Neural cell (in vitro differentiated cells): ENCODE results near the gene SMG9. TPM values are rescaled to one million over a fixed set of nuclear protein-coding genes. Genes with fewer than 3 reads are reported as not detected.

Source experiments
- H2AFZ ChIP-seq: fragments of 200-600, 300-800 bp; sonication (generic), shearing (Covaris generic); 2 replicates; pipeline ENCODE4 v1.6.0; 2014; ENCODE audit warnings: low read depth, mild to moderate bottlenecking, antibody characterized with exemption, low read length, moderate library complexity
- H3F3A ChIP-seq: fragments of 200-600 bp; shearing (Covaris generic); 2 replicates; pipeline ENCODE4 v1.6.1; 2016; ENCODE audit warnings: mild to moderate bottlenecking, moderate library complexity, mixed read lengths, antibody characterized with exemption, low read length; ENCODE audit not compliant: insufficient read depth, poor library complexity, severe bottlenecking
- H3K27ac ChIP-seq: fragments of 200-600, 300-800 bp; sonication (generic), shearing (Covaris generic); 2 replicates; pipeline ENCODE4 v1.5.1; 2014; ENCODE audit warnings: mild to moderate bottlenecking, low read length, moderate library complexity
- H3K27me3 ChIP-seq: fragments of 300-800, 200-600 bp; sonication (generic), shearing (Covaris generic); 2 replicates; pipeline ENCODE4 v1.6.0; 2014; ENCODE audit warnings: mild to moderate bottlenecking, low read depth, low read length, moderate library complexity; ENCODE audit not compliant: insufficient read depth
- H3K36me3 ChIP-seq: fragments of 300-800, 200-600 bp; sonication (generic), shearing (Covaris generic); 2 replicates; pipeline ENCODE4 v1.5.1; 2014; ENCODE audit warnings: mild to moderate bottlenecking, antibody characterized with exemption, low read length, moderate library complexity; ENCODE audit not compliant: insufficient read depth
- H3K4me2 ChIP-seq: fragments of 300-800, 200-600 bp; sonication (generic), shearing (Covaris generic); 2 replicates; pipeline ENCODE4 v1.6.0; 2014; ENCODE audit warnings: mild to moderate bottlenecking, low read length
- H3K4me3 ChIP-seq: fragments of 300-800, 200-600 bp; sonication (generic), shearing (Covaris generic); 2 replicates; pipeline ENCODE4 v1.5.1; 2014; ENCODE audit warnings: mild to moderate bottlenecking, low read length, moderate library complexity
- H3K79me2 ChIP-seq: fragments of 200-600 bp; shearing (Covaris generic); replicated peaks from 2 replicates; pipeline ENCODE4 v1.6.0; 2014; ENCODE audit warnings: mild to moderate bottlenecking, low read length, moderate library complexity; ENCODE audit not compliant: insufficient read depth
- H3K9ac ChIP-seq: fragments of 300-800, 200-600 bp; sonication (generic), shearing (Covaris generic); 2 replicates; pipeline ENCODE4 v1.6.1; 2016; ENCODE audit warnings: mild to moderate bottlenecking, low read length, mixed read lengths
- H3K9me2 ChIP-seq: fragments of 200-600 bp; shearing (Covaris generic); 2 replicates; pipeline ENCODE4 v1.6.1; 2016; ENCODE audit warnings: mild to moderate bottlenecking, low read length, mixed read lengths; ENCODE audit not compliant: insufficient read depth
- H3K9me3 ChIP-seq: fragments of 200-600, 300-800 bp; sonication (generic), shearing (Covaris generic); 2 replicates; pipeline ENCODE4 v1.6.1; 2016; ENCODE audit warnings: mild to moderate bottlenecking, mixed run types, low read length, moderate library complexity, mixed read lengths
- H4K20me1 ChIP-seq: fragments of 200-600 bp; shearing (Covaris generic); 2 replicates; pipeline ENCODE4 v1.6.1; 2016; ENCODE audit warnings: mild to moderate bottlenecking, mixed run types; ENCODE audit not compliant: insufficient read depth
- CTCF ChIP-seq: fragments of 450-650 bp; IDR thresholded peaks from 2 replicates; pipeline ENCODE4 v1.5.1; 2014; ENCODE audit warnings: antibody characterized with exemption, mild to moderate bottlenecking, moderate library complexity; ENCODE audit not compliant: poor library complexity, severe bottlenecking
- EP300 ChIP-seq: fragments of 450-650 bp; conservative IDR thresholded peaks from 2 replicates; pipeline ENCODE4 v1.6.1; 2014; ENCODE audit warnings: antibody characterized with exemption, mild to moderate bottlenecking, moderate library complexity; ENCODE audit not compliant: poor library complexity, severe bottlenecking
- EZH2 ChIP-seq: fragments of 200-600, 300-800 bp; shearing (Covaris generic), sonication (generic); IDR thresholded peaks from 2 replicates; pipeline ENCODE4 v1.6.1; 2014; ENCODE audit warnings: antibody characterized with exemption, low read length, borderline replicate concordance, mild to moderate bottlenecking; ENCODE audit not compliant: insufficient read depth, poor library complexity, severe bottlenecking
- MXI1 ChIP-seq: fragments of 450-650 bp; conservative IDR thresholded peaks from 2 replicates; pipeline ENCODE4 v1.6.1; 2014; ENCODE audit warnings: antibody characterized with exemption, mild to moderate bottlenecking; ENCODE audit not compliant: poor library complexity, severe bottlenecking
- POLR2AphosphoS5 ChIP-seq: IDR thresholded peaks from 2 replicates; pipeline ENCODE4 v1.6.1; 2012
- RAD21 ChIP-seq: fragments of 450-650 bp; conservative IDR thresholded peaks from 2 replicates; pipeline ENCODE4 v1.6.1; 2014; ENCODE audit warnings: antibody characterized with exemption, mild to moderate bottlenecking, moderate library complexity
- REST ChIP-seq: IDR thresholded peaks from 2 replicates; pipeline ENCODE4 v1.6.1; 2012; ENCODE audit warnings: borderline replicate concordance
- SMC3 ChIP-seq: fragments of 450-650 bp; conservative IDR thresholded peaks from 2 replicates; pipeline ENCODE4 v1.6.1; 2014; ENCODE audit warnings: antibody characterized with exemption, mild to moderate bottlenecking, moderate library complexity; ENCODE audit not compliant: poor library complexity
- TAF1 ChIP-seq: IDR thresholded peaks from 2 replicates; pipeline ENCODE4 v1.6.1; 2012; ENCODE audit warnings: low read depth
- polyA plus RNA-seq: library from polyadenylated mRNA; depleted of rRNA; stranded (reverse); fragments of >200 nt; gene quantifications from 2 replicates; pipeline ENCODE4 v1.2.3, GENCODE V29; 2014

Gene SMG9
- polyA plus RNA-seq, 1 donor from 2014 or later: 33.0 TPM

GRCh38 chr19:43797118-43797517, 42.4 kb upstream of the SMG9 start:
- H4K20me1 ChIP-seq: no peaks in the 10 kb centered on the region
- no peak overlapping the region for H3K4me2 ChIP-seq
- H3F3A ChIP-seq: no peaks in the 10 kb centered on the region
- H3K9me2 ChIP-seq: no peaks in the 10 kb centered on the region
- no peak overlapping the region for H3K9ac ChIP-seq
- H3K36me3 ChIP-seq: no peaks in the 10 kb centered on the region
- peaks cover 30% of the 10 kb centered on the region for H3K27me3 ChIP-seq
- H3K27ac ChIP-seq: no peak overlapping the region
- no peaks in the 10 kb centered on the region for H3K9me3 ChIP-seq
- TF ChIP-seq TAF1: no peak
- TF ChIP-seq EZH2: no peak
- no peak for TF ChIP-seq REST
- no peak for TF ChIP-seq EP300
- TF ChIP-seq MXI1: no peak
- TF ChIP-seq CTCF: no peak
- no peak for TF ChIP-seq SMC3
- no peak for TF ChIP-seq POLR2AphosphoS5
- TF ChIP-seq RAD21: no peak
- no peak overlapping the region for H2AFZ ChIP-seq
- no peak overlapping the region for H3K4me3 ChIP-seq
- no peaks in the 10 kb centered on the region for H3K79me2 ChIP-seq

DNA sequence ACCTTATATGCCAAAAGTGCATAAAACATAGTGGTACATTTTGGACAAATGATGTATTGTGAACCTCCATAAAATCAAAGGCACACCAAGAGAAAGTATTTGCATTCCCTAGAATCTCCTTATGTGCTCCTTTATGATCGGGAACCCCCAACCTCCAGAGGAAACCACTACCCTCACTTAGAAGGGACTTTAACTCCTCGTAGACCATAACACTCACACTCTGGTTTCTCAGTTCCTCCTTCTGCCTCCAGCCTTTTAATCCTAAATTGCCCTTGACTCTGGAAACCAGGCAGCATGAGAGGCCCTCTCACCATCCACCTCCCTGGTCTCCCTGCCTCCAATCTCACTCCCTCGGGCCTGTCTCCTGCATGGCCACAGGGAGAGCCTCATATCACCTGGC, 35.8 kb upstream of the SMG9 start:
- Histone ChIP-seq H3K9me2 (no peaks in the 10 kb centered on the region), H3K4me3 (no peak overlapping the region), H3K27ac (no peak overlapping the region), H4K20me1 (no peaks in the 10 kb centered on the region), H3K9ac (no peak overlapping the region), H3K79me2 (no peaks in the 10 kb centered on the region), H3K36me3 (no peaks in the 10 kb centered on the region), H3K9me3 (no peaks in the 10 kb centered on the region), H3F3A (no peaks in the 10 kb centered on the region), H3K4me2 (no peak overlapping the region), H3K27me3 (peaks cover 6% of the 10 kb centered on the region), H2AFZ (no peak overlapping the region)
- TF ChIP-seq TAF1 (no peak), SMC3 (no peak), REST (no peak), MXI1 (no peak), POLR2AphosphoS5 (no peak), EZH2 (no peak), EP300 (no peak), RAD21 (no peak), CTCF (no peak)
